NCI-H1105 (cell line): ENCODE results near the gene RERE.

Experiments
- DNase-seq: peaks from one replicate; lab custom pipeline; 2025; lab: John Stamatoyannopoulos, UW

Gene RERE

GRCh38 chr1:8817412-8818324 is at the start of gene RERE:
Gene RERE (minus strand): TSS chr1:8817640.
- peak; percentile 91 for DNase-seq

GRCh38 chr1:8866792-8867415 is 49.5 kb upstream of the RERE start:
- DNase-seq: no peak

- DNase-seq: no peak
These were observed 48.8 kb upstream of the RERE start for GRCh38 chr1:8866173-8866791.

- DNase-seq: no peak
These were observed 47.4 kb upstream of the RERE start for GRCh38 chr1:8864713-8865344.

- no peak for DNase-seq
These were observed 46.4 kb upstream of the RERE start for GRCh38 chr1:8863794-8864233.

GRCh38 chr1:8863138-8863537 is 45.7 kb upstream of the RERE start:
- DNase-seq: no peak

- no peak for DNase-seq
These were observed 45.1 kb upstream of the RERE start for GRCh38 chr1:8862528-8862927.

- no peak for DNase-seq
These were observed 43.5 kb upstream of the RERE start for GRCh38 chr1:8860738-8861516.

GRCh38 chr1:8858888-8859706 is 41.7 kb upstream of the RERE start:
- peak; percentile 22 for DNase-seq

- DNase-seq: no peak
These were observed 40.8 kb upstream of the RERE start for GRCh38 chr1:8858112-8858668.

- DNase-seq: no peak
These were observed 39.4 kb upstream of the RERE start for GRCh38 chr1:8856689-8857412.

- no peak for DNase-seq
These were observed 36.8 kb upstream of the RERE start for GRCh38 chr1:8854240-8854639.

- no peak for DNase-seq
These were observed 33.6 kb upstream of the RERE start for GRCh38 chr1:8851060-8851459.

- DNase-seq: peak; percentile 93
These were observed 31.4 kb upstream of the RERE start for GRCh38 chr1:8848663-8849386.

GRCh38 chr1:8847990-8848389 is 30.6 kb upstream of the RERE start:
- peak; percentile 28 for DNase-seq

GRCh38 chr1:8846263-8846662 is 28.8 kb upstream of the RERE start:
- DNase-seq: no peak

GRCh38 chr1:8845104-8846097 is 28.0 kb upstream of the RERE start:
- no peak for DNase-seq

GRCh38 chr1:8844501-8845006 is 27.1 kb upstream of the RERE start:
- DNase-seq: no peak
